ENCODE measurements around the gene PLA2G12A. TPM values are rescaled to one million over a fixed set of nuclear protein-coding genes. Genes with fewer than 3 reads are reported as not detected.

Gene PLA2G12A
- total RNA-seq, 1 experiment from 2014 or later: 20.7 TPM

GRCh38 chr4:109708435-109708834 lies 21.4 kb downstream of the PLA2G12A start:
- intact Hi-C loops (cut with micrococcal nuclease; ENCODE audit: unreplicated experiment): loop anchor here (10.0 kb wide), 1 partner anchor 144 kb away; the partner anchor contains the start of gene MCUB
- CTCF ChIA-PET: no interaction called here

GRCh38 chr4:109703664-109704361 lies 26.1 kb downstream of the PLA2G12A start:
- H3K4me1 ChIP-seq (ENCODE audit: control insufficient read depth, insufficient read depth, low read length): peaks cover 13% of the 10 kb centered on the region
- in situ Hi-C loops (cut with HindIII; ENCODE audit: low pct_unique_long_range_greater_than_20kb, low sequenced_read_pairs) (no loop called here), intact Hi-C loops (cut with micrococcal nuclease; ENCODE audit: unreplicated experiment) (loop anchor here (5.0 to 10.0 kb wide), 2 partner anchors 98 to 139 kb away; partner anchors contain the start of genes CFI and MCUB)
- no TSS peak for BruUV-seq (replicated peaks)
- no peaks in the 10 kb centered on the region for H3K9me3 ChIP-seq (ENCODE audit: control insufficient read depth, insufficient read depth, low read depth, low read length)
- TF ChIP-seq TCF7L2 (IDR thresholded peaks at IDR 0.05; ENCODE audit: low read depth, low read length) (no peak), SIN3A (IDR thresholded peaks at IDR 0.05; ENCODE audit: borderline replicate concordance, insufficient read depth, low read depth, low read length) (no peak), POLR2AphosphoS5 (IDR thresholded peaks at IDR 0.05; ENCODE audit: low read depth, low read length) (no peak)
- TF ChIP-seq, protein P1, sequence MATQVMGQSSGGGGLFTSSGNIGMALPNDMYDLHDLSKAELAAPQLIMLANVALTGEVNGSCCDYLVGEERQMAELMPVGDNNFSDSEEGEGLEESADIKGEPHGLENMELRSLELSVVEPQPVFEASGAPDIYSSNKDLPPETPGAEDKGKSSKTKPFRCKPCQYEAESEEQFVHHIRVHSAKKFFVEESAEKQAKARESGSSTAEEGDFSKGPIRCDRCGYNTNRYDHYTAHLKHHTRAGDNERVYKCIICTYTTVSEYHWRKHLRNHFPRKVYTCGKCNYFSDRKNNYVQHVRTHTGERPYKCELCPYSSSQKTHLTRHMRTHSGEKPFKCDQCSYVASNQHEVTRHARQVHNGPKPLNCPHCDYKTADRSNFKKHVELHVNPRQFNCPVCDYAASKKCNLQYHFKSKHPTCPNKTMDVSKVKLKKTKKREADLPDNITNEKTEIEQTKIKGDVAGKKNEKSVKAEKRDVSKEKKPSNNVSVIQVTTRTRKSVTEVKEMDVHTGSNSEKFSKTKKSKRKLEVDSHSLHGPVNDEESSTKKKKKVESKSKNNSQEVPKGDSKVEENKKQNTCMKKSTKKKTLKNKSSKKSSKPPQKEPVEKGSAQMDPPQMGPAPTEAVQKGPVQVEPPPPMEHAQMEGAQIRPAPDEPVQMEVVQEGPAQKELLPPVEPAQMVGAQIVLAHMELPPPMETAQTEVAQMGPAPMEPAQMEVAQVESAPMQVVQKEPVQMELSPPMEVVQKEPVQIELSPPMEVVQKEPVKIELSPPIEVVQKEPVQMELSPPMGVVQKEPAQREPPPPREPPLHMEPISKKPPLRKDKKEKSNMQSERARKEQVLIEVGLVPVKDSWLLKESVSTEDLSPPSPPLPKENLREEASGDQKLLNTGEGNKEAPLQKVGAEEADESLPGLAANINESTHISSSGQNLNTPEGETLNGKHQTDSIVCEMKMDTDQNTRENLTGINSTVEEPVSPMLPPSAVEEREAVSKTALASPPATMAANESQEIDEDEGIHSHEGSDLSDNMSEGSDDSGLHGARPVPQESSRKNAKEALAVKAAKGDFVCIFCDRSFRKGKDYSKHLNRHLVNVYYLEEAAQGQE (IDR thresholded peaks at IDR 0.05; ENCODE audit: insufficient read depth in 1 of 2, low read depth in 2 of 2, low read length in 1 of 2): no peak
- TF ChIP-seq, protein P2, sequence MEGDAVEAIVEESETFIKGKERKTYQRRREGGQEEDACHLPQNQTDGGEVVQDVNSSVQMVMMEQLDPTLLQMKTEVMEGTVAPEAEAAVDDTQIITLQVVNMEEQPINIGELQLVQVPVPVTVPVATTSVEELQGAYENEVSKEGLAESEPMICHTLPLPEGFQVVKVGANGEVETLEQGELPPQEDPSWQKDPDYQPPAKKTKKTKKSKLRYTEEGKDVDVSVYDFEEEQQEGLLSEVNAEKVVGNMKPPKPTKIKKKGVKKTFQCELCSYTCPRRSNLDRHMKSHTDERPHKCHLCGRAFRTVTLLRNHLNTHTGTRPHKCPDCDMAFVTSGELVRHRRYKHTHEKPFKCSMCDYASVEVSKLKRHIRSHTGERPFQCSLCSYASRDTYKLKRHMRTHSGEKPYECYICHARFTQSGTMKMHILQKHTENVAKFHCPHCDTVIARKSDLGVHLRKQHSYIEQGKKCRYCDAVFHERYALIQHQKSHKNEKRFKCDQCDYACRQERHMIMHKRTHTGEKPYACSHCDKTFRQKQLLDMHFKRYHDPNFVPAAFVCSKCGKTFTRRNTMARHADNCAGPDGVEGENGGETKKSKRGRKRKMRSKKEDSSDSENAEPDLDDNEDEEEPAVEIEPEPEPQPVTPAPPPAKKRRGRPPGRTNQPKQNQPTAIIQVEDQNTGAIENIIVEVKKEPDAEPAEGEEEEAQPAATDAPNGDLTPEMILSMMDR (IDR thresholded peaks at IDR 0.05): no peak
- POLR2A ChIA-PET: no interaction called here
- no peaks in the 10 kb centered on the region for H3K36me3 ChIP-seq (ENCODE audit: control insufficient read depth, insufficient read depth, low read length)
- CTCF ChIA-PET: no interaction called here
- peak overlapping the region; percentile 70 for H3K27ac ChIP-seq (ENCODE audit: low read length)
- H3K27me3 ChIP-seq (ENCODE audit: control insufficient read depth, insufficient read depth, low read length): no peaks in the 10 kb centered on the region
- peak overlapping the region; percentile 67 to 76 for H3K4me3 ChIP-seq (ENCODE audit: low read depth in 2 of 2, low read length in 2 of 2)
- DNase-seq (ENCODE audit: low read depth, low spot score) (no peak), ATAC-seq (no peak; the same call in 1 of the 2 replicates)

More at GRCh38 chr4:109708435-109708834, 21.4 kb downstream of the PLA2G12A start:
- DNase-seq (ENCODE audit: low read depth, low spot score): no peak
- Histone ChIP-seq H3K36me3 (ENCODE audit: control insufficient read depth, insufficient read depth, low read length) (no peaks in the 10 kb centered on the region; the same call in 1 of the 2 replicates), H3K9me3 (ENCODE audit: control insufficient read depth, insufficient read depth, low read depth, low read length) (no peaks in the 10 kb centered on the region), H3K27me3 (ENCODE audit: control insufficient read depth, insufficient read depth, low read length) (no peaks in the 10 kb centered on the region), H3K27ac (ENCODE audit: low read length) (no peak overlapping the region), H3K4me1 (ENCODE audit: control insufficient read depth, insufficient read depth, low read length) (peaks cover 4% of the 10 kb centered on the region; the same call in 1 of the 2 replicates), H3K4me3 (ENCODE audit: low read depth in 2 of 2, low read length in 2 of 2) (no peak overlapping the region)
- no peak for ATAC-seq
- in situ Hi-C loops (cut with HindIII; ENCODE audit: low pct_unique_long_range_greater_than_20kb, low sequenced_read_pairs): no loop called here
- TF ChIP-seq, protein P2 (IDR thresholded peaks at IDR 0.05): no peak
- TF ChIP-seq TCF7L2 (IDR thresholded peaks at IDR 0.05; ENCODE audit: low read depth, low read length) (no peak), SIN3A (IDR thresholded peaks at IDR 0.05; ENCODE audit: borderline replicate concordance, insufficient read depth, low read depth, low read length) (no peak), POLR2AphosphoS5 (IDR thresholded peaks at IDR 0.05; ENCODE audit: low read depth, low read length) (no peak)
- TF ChIP-seq, protein P1 (IDR thresholded peaks at IDR 0.05; ENCODE audit: insufficient read depth in 1 of 2, low read depth in 2 of 2, low read length in 1 of 2): no peak
- BruUV-seq (replicated peaks): no TSS peak
- POLR2A ChIA-PET: no interaction called here
